Psoas muscle (tissue), 8 donors: ENCODE measurements around the gene EHMT1. TPM values are rescaled to one million over a fixed set of nuclear protein-coding genes. Genes with fewer than 3 reads are reported as not detected.

ENCODE experiments used
- ATAC-seq, 4 donors: fragments of 200-7000 bp; cut with Tn5 transposase; one replicate each; pipeline ENCODE4 v1.9.1; 2020; ENCODE audit warnings: moderate library complexity in 3 of 4, mild to moderate bottlenecking in 2 of 4
- DNase-seq, 2 donors: peaks; one replicate each; pipeline ENCODE4 v3.0.0-alpha.2; 2020
- H3K27ac ChIP-seq: fragments of 200-600 bp; one replicate; pipeline ENCODE4 v1.8.0; 2022
- H3K27me3 ChIP-seq, 3 donors: fragments of 200-600 bp in 1 of 3; one replicate each; pipeline versions ENCODE4 v1.6.1 to v1.8.0; 2013 to 2022; ENCODE audit warnings: low read length in 2 of 3, mild to moderate bottlenecking in 2 of 3, moderate library complexity in 1 of 3; ENCODE audit not compliant: insufficient read depth in 3 of 3
- H3K36me3 ChIP-seq, 2 donors: fragments of 200-600 bp in 1 of 2; one replicate each; pipeline versions ENCODE4 v1.6.1 to v1.8.0; 2013 to 2022; ENCODE audit warnings: low read depth in 1 of 2, mild to moderate bottlenecking in 1 of 2, moderate library complexity in 1 of 2; ENCODE audit not compliant: insufficient read depth in 1 of 2
- H3K4me1 ChIP-seq: fragments of 200-600 bp; one replicate; pipeline ENCODE4 v1.8.0; 2022
- H3K4me3 ChIP-seq: fragments of 200-600 bp; one replicate; pipeline ENCODE4 v1.8.0; 2022; ENCODE audit warnings: mild to moderate bottlenecking
- H3K9me3 ChIP-seq: fragments of 200-600 bp; one replicate; pipeline ENCODE4 v1.8.0; 2022
- CTCF ChIP-seq: fragments of 200-600 bp; IDR thresholded peaks from one replicate; pipeline ENCODE4 v1.8.0; 2022; ENCODE audit warnings: antibody characterized with exemption
- WGBS, 3 donors: extraction: QIAGEN DNeasy Blood & Tissue Kit; methylation state at CpG; one replicate each; pipeline versions ENCODE4 v1.1.6 to v1.1.7; 2013; 5-methylcytosine and 5-hydroxymethylcytosine counted together
- intact Hi-C, 2 donors: fragments of 100-400 bp; cut with DNase I; formaldehyde crosslinking; loops; one replicate each; pipeline versions ENCODE4 v1.11.0 to v1.14.2; 2022
- polyA plus RNA-seq, 3 donors: library from polyadenylated mRNA; stranded (reverse); fragments of 200-250 nt; gene quantifications; one replicate each; pipeline ENCODE4 v1.2.3, GENCODE V29; 2013
- total RNA-seq, 4 donors: library from RNA; stranded (reverse); fragmentation: NEBNext Ultra II Directional in 2 of 4; extraction: Animal tissue kit (Norgen Biotek cat#: 25700) in 2 of 4; gene quantifications; one replicate each; pipeline versions ENCODE4 v1.2.1 to v1.2.4, GENCODE V29; 2021 to 2023
- donor health status: healthy with polysubstance abuse.
- donor health status: DM: no; HTN: no; CAD: no; lungs with moderate emphysema.
- donor health status: Bipolar disorder and iron deficiency.
- donor health status: healthy.
- donor health status: DM: yes; HTN: yes; CAD: no.
- donor health status: DM: no; HTN: no; CAD: no.
- donor health status: DM: no; HTN: no; CAD: no.
- donor health status: DM: yes; HTN: yes; CAD: no.

EHMT1 gene
- total and polyA plus RNA-seq, 7 donors, result 29.0 to 49.6 (median 31.2) TPM

DNA sequence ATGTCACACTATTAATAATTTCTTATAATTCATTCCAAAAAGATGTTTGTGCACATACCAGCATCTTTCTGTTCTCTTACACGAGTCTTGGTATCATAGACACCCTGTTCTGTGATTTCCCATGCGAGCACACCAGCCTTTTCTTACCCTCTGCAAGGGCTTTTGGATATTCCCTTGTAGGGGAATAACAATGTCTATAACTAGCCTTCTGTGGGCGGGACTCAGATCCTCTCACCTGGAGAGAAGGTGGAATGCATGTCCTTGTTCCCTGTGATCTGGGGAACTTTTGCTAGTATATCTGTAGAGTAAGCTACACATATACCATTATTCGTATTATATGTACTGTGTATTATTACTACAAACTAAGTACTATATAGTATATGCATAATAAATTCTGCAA, 44.8 kb downstream of the EHMT1 start:
- intact Hi-C loops, result no loop called here
- Histone ChIP-seq H3K4me1 (peaks cover 10% of the 10 kb centered on the region), H3K27ac (no peak overlapping the region), H3K27me3 (no peaks in the 10 kb centered on the region), H3K4me3 (no peak overlapping the region), H3K9me3 (no peaks in the 10 kb centered on the region), H3K36me3 (no peaks in the 10 kb centered on the region)
- ATAC-seq (no peak), DNase-seq (no peak)
- 90 to 92% (median 90%) methylated on average over 4 of the region's 4 CpGs for WGBS, 3 donors
- no peak for TF ChIP-seq CTCF

DNA sequence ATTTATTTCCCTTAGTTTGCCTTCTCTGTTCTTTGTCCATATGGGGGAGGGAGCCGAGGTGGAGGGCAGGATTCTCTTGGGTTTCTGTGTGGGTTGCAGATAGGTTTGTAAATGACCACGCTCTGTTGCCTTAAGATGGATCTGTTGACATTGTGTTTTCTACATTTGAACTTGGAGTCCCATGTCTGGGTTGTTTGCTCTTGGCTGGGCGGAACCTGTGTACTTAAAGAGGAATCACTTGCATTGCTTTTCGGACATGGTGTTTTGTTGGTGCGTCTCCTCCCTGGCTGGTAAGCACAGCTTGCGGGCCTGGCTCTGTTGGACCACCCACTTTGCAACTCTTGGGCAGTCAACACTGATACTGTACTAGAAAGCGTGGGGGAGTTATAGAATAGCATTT, 45.9 kb downstream of the EHMT1 start:
- Histone ChIP-seq H3K9me3 (no peaks in the 10 kb centered on the region), H3K36me3 (no peaks in the 10 kb centered on the region), H3K27ac (no peak overlapping the region), H3K4me3 (no peak overlapping the region), H3K4me1 (peaks cover 10% of the 10 kb centered on the region), H3K27me3 (no peaks in the 10 kb centered on the region)
- intact Hi-C loops, result no loop called here
- 79 to 85% (median 83%) methylated on average over 7 of the region's 7 CpGs for WGBS, 3 donors
- ATAC-seq (no peak), DNase-seq (no peak)
- TF ChIP-seq CTCF, result no peak

DNA sequence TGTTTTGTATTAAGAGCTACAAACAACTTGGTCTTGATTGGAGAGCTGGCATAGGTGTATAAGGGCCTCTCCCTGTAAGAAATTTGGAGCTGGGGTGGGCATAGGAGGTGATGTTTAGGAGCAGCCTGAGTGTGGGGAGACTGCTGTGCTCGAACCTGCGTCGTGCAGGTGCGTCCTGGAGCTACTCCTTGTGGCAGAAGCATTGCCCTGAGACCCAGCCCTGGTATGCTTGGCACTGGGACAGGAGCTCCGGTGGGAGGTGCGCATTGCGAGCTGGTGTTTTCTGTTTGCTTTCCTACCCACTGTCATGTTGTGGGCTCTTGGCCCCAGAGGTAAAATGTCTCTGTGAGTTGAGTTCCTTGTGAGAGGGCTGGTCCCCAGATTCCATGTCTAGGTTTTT, 46.4 kb downstream of the EHMT1 start:
- peaks cover 10% of the 10 kb centered on the region for H3K4me1 ChIP-seq
- WGBS, 3 donors, result 90 to 92% (median 90%) methylated on average over 7 of the region's 7 CpGs
- H3K27ac ChIP-seq, result no peak overlapping the region
- H3K27me3 ChIP-seq, result no peaks in the 10 kb centered on the region
- no peak for ATAC-seq
- no peak overlapping the region for H3K4me3 ChIP-seq
- no peaks in the 10 kb centered on the region for H3K36me3 ChIP-seq
- intact Hi-C loops, result no loop called here
- DNase-seq, result no peak
- TF ChIP-seq CTCF, result no peak
- no peaks in the 10 kb centered on the region for H3K9me3 ChIP-seq

DNA sequence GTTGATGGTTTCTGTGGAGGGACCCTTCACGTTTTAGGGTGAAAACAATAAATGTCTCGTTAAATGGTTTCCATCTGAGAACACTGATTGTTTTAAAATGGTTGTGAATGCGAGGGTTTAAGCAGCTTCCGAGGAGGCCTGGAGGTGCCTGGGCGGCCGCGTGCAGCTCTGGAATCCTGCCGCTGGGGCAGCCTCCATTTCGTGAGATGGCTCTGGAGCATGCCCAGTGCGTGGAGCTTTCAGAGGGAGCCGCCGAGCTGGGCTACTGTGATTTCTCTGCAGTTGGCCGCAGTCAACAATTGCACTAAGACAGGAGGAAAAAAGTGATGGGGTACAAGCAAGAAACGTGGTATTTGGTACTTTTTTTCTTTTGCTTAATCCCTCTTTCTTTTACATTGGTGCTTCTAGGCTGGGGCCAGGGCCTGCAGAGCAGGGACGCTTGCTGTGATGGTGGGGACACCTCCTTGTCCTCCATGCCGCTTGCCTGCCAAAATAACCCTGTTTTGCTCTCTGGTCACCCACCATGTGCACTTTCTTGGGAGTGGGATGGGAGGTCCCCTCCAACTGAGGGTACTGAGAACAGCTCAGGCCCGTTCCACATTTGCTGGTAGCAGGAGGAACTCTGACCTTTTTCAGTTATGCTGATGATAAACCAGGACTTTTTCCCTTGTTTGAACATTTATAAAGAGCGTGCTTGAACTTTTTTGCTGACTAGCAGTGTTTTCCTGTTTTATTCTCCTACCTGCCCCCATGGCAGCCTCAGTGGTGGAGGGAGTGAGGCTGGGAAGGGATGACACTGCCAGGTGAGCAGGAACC, 47.1 kb downstream of the EHMT1 start:
- intact Hi-C loops, result no loop called here
- no peak for TF ChIP-seq CTCF
- Histone ChIP-seq H3K4me3 (no peak overlapping the region), H3K27ac (no peak overlapping the region), H3K4me1 (peaks cover 11% of the 10 kb centered on the region), H3K27me3 (no peaks in the 10 kb centered on the region), H3K36me3 (no peaks in the 10 kb centered on the region), H3K9me3 (no peaks in the 10 kb centered on the region)
- WGBS, 3 donors, result 73 to 84% (median 80%) methylated on average over 18 of the region's 18 CpGs
- DNase-seq, result no peak
- no peak for ATAC-seq

GRCh38 chr9:137666513-137666822, 47.7 kb downstream of the EHMT1 start:
- intact Hi-C loops, result no loop called here
- DNase-seq (no peak), ATAC-seq (peak in 2 of 4 donors; percentile 13 to 31)
- no peak overlapping the region for H3K4me3 ChIP-seq
- WGBS, 3 donors, result 40 to 60% (median 44%) methylated on average over 8 of the region's 8 CpGs
- no peaks in the 10 kb centered on the region for H3K27me3 ChIP-seq
- no peak for TF ChIP-seq CTCF
- H3K36me3 ChIP-seq, result no peaks in the 10 kb centered on the region
- peaks cover 13% of the 10 kb centered on the region for H3K4me1 ChIP-seq
- no peaks in the 10 kb centered on the region for H3K9me3 ChIP-seq
- H3K27ac ChIP-seq, result no peak overlapping the region
